Kidney epithelial cell (primary cell): Measurements from ENCODE around the gene MED29. TPM values are rescaled to one million over a fixed set of nuclear protein-coding genes. Genes with fewer than 3 reads are reported as not detected.

ENCODE experiments used
- DNase-seq: peaks from one replicate; pipeline ENCODE4 v3.0.0-alpha.2; 2010; ENCODE audit warnings: low read depth
- H3K27me3 ChIP-seq: 2 replicates; pipeline ENCODE4 v1.6.0; 2011; ENCODE audit warnings: low read length; ENCODE audit not compliant: control insufficient read depth, insufficient read depth
- H3K36me3 ChIP-seq: 2 replicates; pipeline ENCODE4 v1.5.1; 2011; ENCODE audit warnings: low read length; ENCODE audit not compliant: control insufficient read depth, insufficient read depth
- H3K4me3 ChIP-seq: 2 replicates; pipeline ENCODE4 v1.5.1; 2011; ENCODE audit warnings: low read depth, mild to moderate bottlenecking, control low read depth, low read length
- total RNA-seq: library from RNA; depleted of rRNA; stranded (reverse); fragments of >200 nt; gene quantifications from 2 replicates; pipeline ENCODE4 v1.2.3, GENCODE V29; 2015
- TF ChIP-seq, protein P1 (sequence below): IDR thresholded peaks from 2 replicates; pipeline ENCODE4 v1.5.1; 2011; ENCODE audit warnings: mild to moderate bottlenecking, moderate library complexity, low read length, control low read depth, inconsistent platforms; ENCODE audit not compliant: insufficient read depth, poor library complexity, severe bottlenecking

The MED29 gene
- total RNA-seq, 1 donor from 2014 or later: 22.8 TPM

DNA sequence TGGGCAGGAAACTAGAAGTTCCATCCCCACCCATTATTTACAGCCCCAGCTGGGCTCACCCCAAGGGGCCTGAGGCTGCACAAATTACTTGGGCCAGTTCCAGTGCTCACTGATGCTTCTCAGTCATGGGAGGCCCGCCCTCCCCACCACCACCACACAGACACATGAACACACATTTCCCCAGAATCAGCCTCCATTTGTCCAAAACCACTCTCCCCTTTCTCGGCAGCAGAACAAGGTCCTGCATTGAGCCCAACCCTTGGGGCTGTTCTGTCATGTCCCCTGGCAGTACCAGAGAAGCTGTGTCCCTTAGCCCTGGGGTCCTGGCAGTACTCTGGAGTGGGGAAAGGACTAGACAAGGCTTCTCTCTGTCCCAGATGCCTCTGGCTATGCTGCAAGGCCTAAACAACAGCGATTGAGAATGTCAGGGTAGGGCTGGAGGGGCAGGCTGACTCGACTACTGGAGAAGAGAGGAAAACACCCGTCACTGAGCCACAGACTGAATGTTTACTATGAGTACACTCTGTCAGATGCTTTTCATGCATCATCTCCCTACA lies 27.2 kb upstream of the MED29 start:
- TF ChIP-seq, protein P1, sequence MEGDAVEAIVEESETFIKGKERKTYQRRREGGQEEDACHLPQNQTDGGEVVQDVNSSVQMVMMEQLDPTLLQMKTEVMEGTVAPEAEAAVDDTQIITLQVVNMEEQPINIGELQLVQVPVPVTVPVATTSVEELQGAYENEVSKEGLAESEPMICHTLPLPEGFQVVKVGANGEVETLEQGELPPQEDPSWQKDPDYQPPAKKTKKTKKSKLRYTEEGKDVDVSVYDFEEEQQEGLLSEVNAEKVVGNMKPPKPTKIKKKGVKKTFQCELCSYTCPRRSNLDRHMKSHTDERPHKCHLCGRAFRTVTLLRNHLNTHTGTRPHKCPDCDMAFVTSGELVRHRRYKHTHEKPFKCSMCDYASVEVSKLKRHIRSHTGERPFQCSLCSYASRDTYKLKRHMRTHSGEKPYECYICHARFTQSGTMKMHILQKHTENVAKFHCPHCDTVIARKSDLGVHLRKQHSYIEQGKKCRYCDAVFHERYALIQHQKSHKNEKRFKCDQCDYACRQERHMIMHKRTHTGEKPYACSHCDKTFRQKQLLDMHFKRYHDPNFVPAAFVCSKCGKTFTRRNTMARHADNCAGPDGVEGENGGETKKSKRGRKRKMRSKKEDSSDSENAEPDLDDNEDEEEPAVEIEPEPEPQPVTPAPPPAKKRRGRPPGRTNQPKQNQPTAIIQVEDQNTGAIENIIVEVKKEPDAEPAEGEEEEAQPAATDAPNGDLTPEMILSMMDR: no peak
- Histone ChIP-seq H3K4me3 (no peak overlapping the region), H3K36me3 (no peaks in the 10 kb centered on the region), H3K27me3 (no peaks in the 10 kb centered on the region)
- DNase-seq: no peak

DNA sequence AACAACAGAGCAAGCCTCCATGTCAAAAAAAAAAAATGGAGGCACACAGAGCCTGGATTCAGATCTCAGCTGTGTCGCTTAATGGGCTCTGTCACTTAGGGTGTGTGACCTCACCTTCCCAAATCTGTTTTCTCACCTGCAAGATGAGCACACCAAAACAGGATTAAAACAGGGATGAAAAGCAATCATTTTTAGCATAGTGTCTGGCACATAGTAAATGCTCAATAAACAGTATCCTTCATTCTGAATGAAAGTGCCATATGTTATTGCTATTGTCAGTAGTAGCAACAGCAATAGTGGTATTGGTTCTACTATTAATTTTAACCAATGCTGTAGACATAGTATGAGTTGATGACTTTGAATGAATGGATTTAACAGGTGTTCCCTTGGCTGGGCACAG lies 25.6 kb upstream of the MED29 start:
- no peak for DNase-seq
- no peaks in the 10 kb centered on the region for H3K27me3 ChIP-seq
- peaks cover 4% of the 10 kb centered on the region for H3K36me3 ChIP-seq
- TF ChIP-seq, protein P1: no peak
- H3K4me3 ChIP-seq: no peak overlapping the region

DNA sequence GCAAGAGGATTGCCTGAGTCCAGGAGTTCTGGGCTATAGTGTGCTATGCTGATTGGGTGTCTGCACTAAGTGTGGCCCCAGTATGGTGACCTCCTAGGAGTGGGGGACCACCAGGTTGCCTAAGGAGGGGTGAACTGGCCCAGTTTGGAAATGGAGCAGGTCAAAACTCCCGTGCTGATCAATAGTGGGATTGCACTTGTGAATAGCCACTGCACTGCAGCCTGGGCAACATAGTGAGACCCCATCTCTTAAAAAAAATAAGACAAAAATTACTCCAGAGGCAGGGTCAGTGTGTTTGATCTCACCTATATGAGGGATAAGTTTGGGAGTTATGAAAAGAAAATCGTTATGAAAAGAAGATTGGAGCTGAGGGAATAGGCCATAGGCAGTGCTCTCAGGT lies 22.0 kb upstream of the MED29 start:
- TF ChIP-seq, protein P1: no peak
- H3K4me3 ChIP-seq: no peak overlapping the region
- no peaks in the 10 kb centered on the region for H3K27me3 ChIP-seq
- H3K36me3 ChIP-seq: peaks cover 8% of the 10 kb centered on the region
- no peak for DNase-seq

DNA sequence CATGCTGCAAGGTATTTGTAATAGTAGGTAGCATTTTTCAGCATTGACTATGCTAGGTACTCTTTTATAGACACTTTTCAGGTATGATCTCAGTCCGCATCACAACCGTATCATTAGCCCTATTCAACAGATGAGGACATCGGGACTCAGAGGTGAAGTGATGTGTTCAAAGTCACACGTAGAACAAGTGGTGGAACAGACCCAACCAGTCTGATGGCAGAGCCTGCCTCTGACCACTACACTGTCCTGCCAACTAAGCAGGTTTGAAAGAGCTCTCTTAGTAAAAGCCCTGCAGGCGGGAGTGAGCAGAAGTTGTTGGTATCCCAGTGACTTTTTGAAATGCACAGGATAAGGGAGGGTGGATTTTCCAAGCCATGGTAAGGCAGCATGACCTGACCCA lies 20.4 kb upstream of the MED29 start:
- Histone ChIP-seq H3K27me3 (no peaks in the 10 kb centered on the region), H3K4me3 (no peak overlapping the region), H3K36me3 (peaks cover 8% of the 10 kb centered on the region)
- TF ChIP-seq, protein P1: no peak
- no peak for DNase-seq

DNA sequence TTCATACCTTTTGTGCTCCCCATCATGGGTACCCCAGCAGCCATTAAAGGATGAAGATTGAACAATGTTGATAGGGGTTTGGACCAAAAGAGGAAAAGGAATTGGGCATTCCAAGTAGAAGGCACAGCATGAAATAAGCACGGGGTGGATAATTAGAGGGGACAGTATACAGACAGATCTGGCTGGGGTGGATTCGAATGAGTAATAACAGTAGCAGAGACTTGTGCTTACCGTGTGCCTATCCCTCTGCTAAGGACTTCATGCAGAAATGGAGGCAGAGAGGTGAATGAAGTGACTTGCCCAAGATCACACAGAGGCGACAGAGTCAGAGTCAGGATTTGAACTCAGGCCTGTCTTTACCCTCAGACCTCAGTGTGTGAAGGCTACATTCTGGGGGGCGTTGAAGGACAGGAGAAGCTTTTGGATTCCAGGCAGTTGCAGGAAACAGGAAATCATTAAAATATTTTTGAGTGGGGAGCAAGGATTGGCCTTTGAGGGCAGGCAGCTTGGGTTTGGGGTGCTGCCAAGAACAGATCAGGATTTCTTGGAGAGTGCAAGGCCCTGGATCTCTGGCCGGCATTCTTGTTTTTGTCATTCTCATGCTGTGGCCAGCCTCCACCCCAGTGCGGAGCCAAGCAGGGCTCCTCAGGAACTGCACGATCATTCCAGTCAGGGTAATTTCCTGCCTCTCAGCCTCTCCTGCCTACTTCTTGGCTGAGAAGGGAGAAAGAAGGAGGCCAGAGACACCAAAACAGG lies 19.0 kb upstream of the MED29 start:
- H3K27me3 ChIP-seq: no peaks in the 10 kb centered on the region
- H3K4me3 ChIP-seq: no peak overlapping the region
- H3K36me3 ChIP-seq: peaks cover 8% of the 10 kb centered on the region
- TF ChIP-seq, protein P1: no peak
- DNase-seq: no peak
